Measurements from ENCODE around the gene DGLUCY.
A peak's percentile ranks its signal among the peaks of the same experiment; 100 is the strongest.

DGLUCY gene

DNA sequence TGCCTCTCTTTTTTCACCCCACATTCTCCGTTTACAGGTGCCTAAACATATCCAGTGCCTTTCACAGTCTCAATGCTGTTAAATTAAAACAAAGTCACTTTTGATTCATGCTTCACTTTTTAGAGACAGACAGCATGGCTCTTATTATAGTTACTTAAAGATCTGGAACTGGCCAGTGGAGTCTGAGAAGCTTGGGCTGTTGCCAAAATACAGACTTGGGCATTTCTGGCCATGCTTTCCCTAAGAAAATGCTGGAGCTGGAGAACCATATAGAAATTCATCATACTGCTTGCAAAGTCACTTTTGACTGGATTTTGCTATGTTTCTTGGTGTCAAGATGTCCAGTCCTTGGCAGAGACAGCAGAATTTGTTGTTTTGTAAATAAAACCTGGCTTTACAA lies 142.8 kb downstream of the DGLUCY start:
- TF ChIP-seq ISL1 (CRISPR knock-in tag; IDR thresholded peaks at IDR 0.05), result peak; percentile 32; the same call in 1 of the 2 replicates
- TF ChIP-seq, protein P1, sequence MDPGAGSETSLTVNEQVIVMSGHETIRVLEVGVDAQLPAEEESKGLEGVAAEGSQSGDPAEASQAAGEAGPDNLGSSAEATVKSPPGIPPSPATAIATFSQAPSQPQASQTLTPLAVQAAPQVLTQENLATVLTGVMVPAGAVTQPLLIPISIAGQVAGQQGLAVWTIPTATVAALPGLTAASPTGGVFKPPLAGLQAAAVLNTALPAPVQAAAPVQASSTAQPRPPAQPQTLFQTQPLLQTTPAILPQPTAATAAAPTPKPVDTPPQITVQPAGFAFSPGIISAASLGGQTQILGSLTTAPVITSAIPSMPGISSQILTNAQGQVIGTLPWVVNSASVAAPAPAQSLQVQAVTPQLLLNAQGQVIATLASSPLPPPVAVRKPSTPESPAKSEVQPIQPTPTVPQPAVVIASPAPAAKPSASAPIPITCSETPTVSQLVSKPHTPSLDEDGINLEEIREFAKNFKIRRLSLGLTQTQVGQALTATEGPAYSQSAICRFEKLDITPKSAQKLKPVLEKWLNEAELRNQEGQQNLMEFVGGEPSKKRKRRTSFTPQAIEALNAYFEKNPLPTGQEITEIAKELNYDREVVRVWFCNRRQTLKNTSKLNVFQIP (CRISPR knock-in tag; IDR thresholded peaks at IDR 0.05; ENCODE audit: borderline replicate concordance, low read depth), result no peak

DNA sequence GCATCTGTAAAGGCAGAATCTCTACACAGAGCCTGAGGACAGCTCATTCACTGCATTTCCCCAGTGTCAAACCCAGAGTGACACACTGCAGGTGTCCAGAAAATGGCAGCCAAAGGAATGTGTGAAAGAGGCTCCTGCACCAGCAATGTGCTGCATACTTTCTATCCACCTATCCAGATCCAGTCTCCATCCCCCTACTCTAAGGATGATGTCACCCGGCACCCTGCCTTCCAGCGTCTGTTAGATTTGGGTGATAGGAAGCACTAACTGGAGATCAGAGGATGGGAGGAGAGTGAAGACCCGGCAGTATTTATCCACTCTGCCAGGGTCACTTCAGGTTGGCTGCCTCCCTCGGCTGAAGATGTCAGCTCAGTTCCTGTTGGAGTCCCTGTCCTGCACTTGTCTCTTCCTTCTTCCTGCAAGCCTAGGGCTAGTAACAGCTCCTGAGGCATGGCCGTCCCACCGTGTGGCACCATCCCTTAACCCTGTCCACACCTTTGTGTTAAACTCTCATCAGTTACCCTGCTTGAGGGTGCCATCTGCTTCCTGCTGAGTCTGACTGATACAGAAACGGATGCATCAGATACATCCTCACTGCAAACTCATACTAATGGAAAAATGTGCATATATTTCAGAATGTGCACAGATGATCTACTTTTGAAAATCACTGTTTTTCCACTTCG lies 143.6 kb downstream of the DGLUCY start:
- ATAC-seq, result peak; percentile 43
- TF ChIP-seq, protein P2, sequence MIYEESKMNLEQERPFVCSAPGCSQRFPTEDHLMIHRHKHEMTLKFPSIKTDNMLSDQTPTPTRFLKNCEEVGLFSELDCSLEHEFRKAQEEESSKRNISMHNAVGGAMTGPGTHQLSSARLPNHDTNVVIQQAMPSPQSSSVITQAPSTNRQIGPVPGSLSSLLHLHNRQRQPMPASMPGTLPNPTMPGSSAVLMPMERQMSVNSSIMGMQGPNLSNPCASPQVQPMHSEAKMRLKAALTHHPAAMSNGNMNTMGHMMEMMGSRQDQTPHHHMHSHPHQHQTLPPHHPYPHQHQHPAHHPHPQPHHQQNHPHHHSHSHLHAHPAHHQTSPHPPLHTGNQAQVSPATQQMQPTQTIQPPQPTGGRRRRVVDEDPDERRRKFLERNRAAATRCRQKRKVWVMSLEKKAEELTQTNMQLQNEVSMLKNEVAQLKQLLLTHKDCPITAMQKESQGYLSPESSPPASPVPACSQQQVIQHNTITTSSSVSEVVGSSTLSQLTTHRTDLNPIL (CRISPR knock-in tag; IDR thresholded peaks at IDR 0.05; ENCODE audit: low read depth), result peak; percentile 42; the same call in 1 of the 2 replicates
- TF ChIP-seq SNAI2 (CRISPR knock-in tag; IDR thresholded peaks at IDR 0.05) (no peak), ZFP3 (CRISPR knock-in tag; IDR thresholded peaks at IDR 0.05) (no peak), OSR1 (CRISPR knock-in tag; IDR thresholded peaks at IDR 0.05) (no peak), TCF4 (CRISPR knock-in tag; IDR thresholded peaks at IDR 0.05; ENCODE audit: borderline replicate concordance) (peak; percentile 55), RARB (CRISPR knock-in tag; IDR thresholded peaks at IDR 0.05) (no peak), ISL1 (CRISPR knock-in tag; IDR thresholded peaks at IDR 0.05) (peak; percentile 38), BACH2 (CRISPR knock-in tag; IDR thresholded peaks at IDR 0.05; ENCODE audit: borderline replicate concordance) (no peak), ZFP30 (CRISPR knock-in tag; IDR thresholded peaks at IDR 0.05) (no peak)

More for the DNA sequence above, 142.8 kb downstream of the DGLUCY start:
- peak; percentile 55 for ATAC-seq

DNA sequence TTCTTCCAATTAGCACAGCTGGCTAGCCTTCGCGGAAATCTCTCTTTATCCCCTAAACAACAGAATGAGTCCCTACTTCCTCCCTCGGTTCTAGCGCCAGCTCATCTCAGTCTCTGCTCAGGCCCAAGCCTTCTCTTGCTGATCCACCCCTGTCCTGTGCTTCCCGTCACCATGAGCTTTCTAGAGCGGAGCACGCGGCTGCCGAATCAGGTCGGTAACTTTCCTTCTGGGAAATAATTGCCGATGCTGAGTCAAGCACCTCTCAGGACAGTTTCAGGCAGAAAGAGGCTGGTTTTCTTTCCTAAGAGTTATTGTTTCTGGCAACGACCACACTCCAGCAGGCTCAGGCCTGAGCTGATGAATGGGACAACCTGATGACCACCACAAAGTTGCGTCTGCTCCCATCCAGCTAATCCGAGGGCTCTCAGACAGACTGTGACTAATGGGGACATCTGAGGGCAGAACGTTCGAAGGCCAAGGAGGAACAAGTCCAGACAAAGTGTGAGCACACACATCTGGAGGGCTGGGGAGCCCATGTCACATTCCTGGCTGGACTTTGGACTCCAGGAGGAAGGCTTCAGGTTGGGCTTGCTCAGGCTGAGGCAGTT lies 144.2 kb downstream of the DGLUCY start:
- no peak for ATAC-seq
- TF ChIP-seq ZNF70 (CRISPR knock-in tag; IDR thresholded peaks at IDR 0.05) (no peak), ARNTL (CRISPR knock-in tag; IDR thresholded peaks at IDR 0.05; ENCODE audit: borderline replicate concordance, low read depth) (no peak), RARB (CRISPR knock-in tag; IDR thresholded peaks at IDR 0.05) (no peak), ZFP3 (CRISPR knock-in tag; IDR thresholded peaks at IDR 0.05) (no peak), PPARA (CRISPR knock-in tag; IDR thresholded peaks at IDR 0.05; ENCODE audit: borderline replicate concordance) (no peak), ZNF565 (CRISPR knock-in tag; conservative IDR thresholded peaks at IDR 0.05; ENCODE audit: low read depth) (no peak), BACH2 (CRISPR knock-in tag; IDR thresholded peaks at IDR 0.05; ENCODE audit: borderline replicate concordance) (no peak), ZFP30 (CRISPR knock-in tag; IDR thresholded peaks at IDR 0.05) (no peak), ESRRG (CRISPR knock-in tag; IDR thresholded peaks at IDR 0.05) (no peak), TOX (CRISPR knock-in tag; IDR thresholded peaks at IDR 0.05; ENCODE audit: borderline replicate concordance) (no peak), ZNF8 (CRISPR knock-in tag; IDR thresholded peaks at IDR 0.05) (no peak), OSR1 (CRISPR knock-in tag; IDR thresholded peaks at IDR 0.05) (no peak), ISL1 (CRISPR knock-in tag; IDR thresholded peaks at IDR 0.05) (no peak), GLIS3 (CRISPR knock-in tag; IDR thresholded peaks at IDR 0.05) (no peak)
- TF ChIP-seq, protein P3, sequence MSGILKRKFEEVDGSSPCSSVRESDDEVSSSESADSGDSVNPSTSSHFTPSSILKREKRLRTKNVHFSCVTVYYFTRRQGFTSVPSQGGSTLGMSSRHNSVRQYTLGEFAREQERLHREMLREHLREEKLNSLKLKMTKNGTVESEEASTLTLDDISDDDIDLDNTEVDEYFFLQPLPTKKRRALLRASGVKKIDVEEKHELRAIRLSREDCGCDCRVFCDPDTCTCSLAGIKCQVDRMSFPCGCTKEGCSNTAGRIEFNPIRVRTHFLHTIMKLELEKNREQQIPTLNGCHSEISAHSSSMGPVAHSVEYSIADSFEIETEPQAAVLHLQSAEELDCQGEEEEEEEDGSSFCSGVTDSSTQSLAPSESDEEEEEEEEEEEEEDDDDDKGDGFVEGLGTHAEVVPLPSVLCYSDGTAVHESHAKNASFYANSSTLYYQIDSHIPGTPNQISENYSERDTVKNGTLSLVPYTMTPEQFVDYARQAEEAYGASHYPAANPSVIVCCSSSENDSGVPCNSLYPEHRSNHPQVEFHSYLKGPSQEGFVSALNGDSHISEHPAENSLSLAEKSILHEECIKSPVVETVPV (CRISPR knock-in tag; IDR thresholded peaks at IDR 0.05), result no peak
- TF ChIP-seq, protein P4, sequence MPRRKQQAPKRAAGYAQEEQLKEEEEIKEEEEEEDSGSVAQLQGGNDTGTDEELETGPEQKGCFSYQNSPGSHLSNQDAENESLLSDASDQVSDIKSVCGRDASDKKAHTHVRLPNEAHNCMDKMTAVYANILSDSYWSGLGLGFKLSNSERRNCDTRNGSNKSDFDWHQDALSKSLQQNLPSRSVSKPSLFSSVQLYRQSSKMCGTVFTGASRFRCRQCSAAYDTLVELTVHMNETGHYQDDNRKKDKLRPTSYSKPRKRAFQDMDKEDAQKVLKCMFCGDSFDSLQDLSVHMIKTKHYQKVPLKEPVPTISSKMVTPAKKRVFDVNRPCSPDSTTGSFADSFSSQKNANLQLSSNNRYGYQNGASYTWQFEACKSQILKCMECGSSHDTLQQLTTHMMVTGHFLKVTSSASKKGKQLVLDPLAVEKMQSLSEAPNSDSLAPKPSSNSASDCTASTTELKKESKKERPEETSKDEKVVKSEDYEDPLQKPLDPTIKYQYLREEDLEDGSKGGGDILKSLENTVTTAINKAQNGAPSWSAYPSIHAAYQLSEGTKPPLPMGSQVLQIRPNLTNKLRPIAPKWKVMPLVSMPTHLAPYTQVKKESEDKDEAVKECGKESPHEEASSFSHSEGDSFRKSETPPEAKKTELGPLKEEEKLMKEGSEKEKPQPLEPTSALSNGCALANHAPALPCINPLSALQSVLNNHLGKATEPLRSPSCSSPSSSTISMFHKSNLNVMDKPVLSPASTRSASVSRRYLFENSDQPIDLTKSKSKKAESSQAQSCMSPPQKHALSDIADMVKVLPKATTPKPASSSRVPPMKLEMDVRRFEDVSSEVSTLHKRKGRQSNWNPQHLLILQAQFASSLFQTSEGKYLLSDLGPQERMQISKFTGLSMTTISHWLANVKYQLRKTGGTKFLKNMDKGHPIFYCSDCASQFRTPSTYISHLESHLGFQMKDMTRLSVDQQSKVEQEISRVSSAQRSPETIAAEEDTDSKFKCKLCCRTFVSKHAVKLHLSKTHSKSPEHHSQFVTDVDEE (CRISPR knock-in tag; IDR thresholded peaks at IDR 0.05), result no peak
- TF ChIP-seq, protein P1 (CRISPR knock-in tag; IDR thresholded peaks at IDR 0.05; ENCODE audit: borderline replicate concordance, low read depth), result no peak
- TF ChIP-seq, protein P5, sequence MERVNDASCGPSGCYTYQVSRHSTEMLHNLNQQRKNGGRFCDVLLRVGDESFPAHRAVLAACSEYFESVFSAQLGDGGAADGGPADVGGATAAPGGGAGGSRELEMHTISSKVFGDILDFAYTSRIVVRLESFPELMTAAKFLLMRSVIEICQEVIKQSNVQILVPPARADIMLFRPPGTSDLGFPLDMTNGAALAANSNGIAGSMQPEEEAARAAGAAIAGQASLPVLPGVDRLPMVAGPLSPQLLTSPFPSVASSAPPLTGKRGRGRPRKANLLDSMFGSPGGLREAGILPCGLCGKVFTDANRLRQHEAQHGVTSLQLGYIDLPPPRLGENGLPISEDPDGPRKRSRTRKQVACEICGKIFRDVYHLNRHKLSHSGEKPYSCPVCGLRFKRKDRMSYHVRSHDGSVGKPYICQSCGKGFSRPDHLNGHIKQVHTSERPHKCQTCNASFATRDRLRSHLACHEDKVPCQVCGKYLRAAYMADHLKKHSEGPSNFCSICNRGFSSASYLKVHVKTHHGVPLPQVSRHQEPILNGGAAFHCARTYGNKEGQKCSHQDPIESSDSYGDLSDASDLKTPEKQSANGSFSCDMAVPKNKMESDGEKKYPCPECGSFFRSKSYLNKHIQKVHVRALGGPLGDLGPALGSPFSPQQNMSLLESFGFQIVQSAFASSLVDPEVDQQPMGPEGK (CRISPR knock-in tag; IDR thresholded peaks at IDR 0.05; ENCODE audit: borderline replicate concordance), result no peak

All from SK-N-SH treated with all-trans-retinoic acid at 6 μM for 48 hours (cell line).